ENCODE data around the gene MGAT5B.

- TF ChIP-seq SMAD1 (IDR thresholded peaks at IDR 0.05; ENCODE audit: low read depth, low read length, partially characterized antibody) (no peak), FOS (IDR thresholded peaks at IDR 0.05; ENCODE audit: extremely low read depth, insufficient read length) (no peak), ZNF121 (CRISPR knock-in tag; conservative IDR thresholded peaks at IDR 0.05) (no peak), MTA3 (IDR thresholded peaks at IDR 0.05; ENCODE audit: borderline replicate concordance) (no peak), STAG1 (CRISPR knock-in tag; IDR thresholded peaks at IDR 0.05; ENCODE audit: borderline replicate concordance) (no peak), RFX5 (IDR thresholded peaks at IDR 0.05; ENCODE audit: low read depth, low read length) (no peak), EP300 (IDR thresholded peaks at IDR 0.05; ENCODE audit: low read length) (no peak), LARP7 (IDR thresholded peaks at IDR 0.05) (no peak), RBM39 (optimal IDR thresholded peaks at IDR 0.05; ENCODE audit: low read depth, low read length) (no peak), MTF1 (CRISPR knock-in tag; IDR thresholded peaks at IDR 0.05; ENCODE audit: borderline replicate concordance) (no peak), POLR2A (conservative IDR thresholded peaks at IDR 0.05) (no peak), HNRNPK (IDR thresholded peaks at IDR 0.05; ENCODE audit: low read depth, low read length, poor library complexity, severe bottlenecking) (no peak), RAD51 (IDR thresholded peaks at IDR 0.05; ENCODE audit: borderline replicate concordance, low read depth) (no peak)
- TF ChIP-seq, protein P1, sequence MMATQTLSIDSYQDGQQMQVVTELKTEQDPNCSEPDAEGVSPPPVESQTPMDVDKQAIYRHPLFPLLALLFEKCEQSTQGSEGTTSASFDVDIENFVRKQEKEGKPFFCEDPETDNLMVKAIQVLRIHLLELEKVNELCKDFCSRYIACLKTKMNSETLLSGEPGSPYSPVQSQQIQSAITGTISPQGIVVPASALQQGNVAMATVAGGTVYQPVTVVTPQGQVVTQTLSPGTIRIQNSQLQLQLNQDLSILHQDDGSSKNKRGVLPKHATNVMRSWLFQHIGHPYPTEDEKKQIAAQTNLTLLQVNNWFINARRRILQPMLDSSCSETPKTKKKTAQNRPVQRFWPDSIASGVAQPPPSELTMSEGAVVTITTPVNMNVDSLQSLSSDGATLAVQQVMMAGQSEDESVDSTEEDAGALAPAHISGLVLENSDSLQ (IDR thresholded peaks at IDR 0.05), result no peak
These were observed 61.4 kb downstream of the MGAT5B start for GRCh38 chr17:76929601-76930000.
